GM19240 (cell line): Measurements from ENCODE around the gene CYP24A1.

Source experiments
- DNase-seq: peaks from one replicate; pipeline ENCODE4 v3.0.0; 2011; ENCODE audit warnings: low spot score; ENCODE audit not compliant: insufficient read length

CYP24A1 gene

GRCh38 chr20:54156981-54157835 is 16.6 kb downstream of the CYP24A1 start:
- DNase-seq = no peak

GRCh38 chr20:54156522-54156921 is 17.3 kb downstream of the CYP24A1 start:
- no peak for DNase-seq

GRCh38 chr20:54155736-54156317 is 18.0 kb downstream of the CYP24A1 start:
- DNase-seq = no peak

GRCh38 chr20:54154439-54154838 is 19.3 kb downstream of the CYP24A1 start:
- DNase-seq = no peak

- no peak for DNase-seq
These were observed 19.9 kb downstream of the CYP24A1 start for GRCh38 chr20:54153847-54154246.

GRCh38 chr20:54153041-54153327 is 20.8 kb downstream of the CYP24A1 start:
- no peak for DNase-seq

- no peak for DNase-seq
These were observed 21.4 kb downstream of the CYP24A1 start for GRCh38 chr20:54152227-54153040.

GRCh38 chr20:54151511-54152226 is 22.1 kb downstream of the CYP24A1 start:
- no peak for DNase-seq

- DNase-seq = no peak
These were observed 22.7 kb downstream of the CYP24A1 start for GRCh38 chr20:54151075-54151439.

GRCh38 chr20:54149765-54150264 is 24.0 kb downstream of the CYP24A1 start:
- DNase-seq = no peak

- no peak for DNase-seq
These were observed 24.6 kb downstream of the CYP24A1 start for GRCh38 chr20:54148947-54149764.

- no peak for DNase-seq
These were observed 27.1 kb downstream of the CYP24A1 start for GRCh38 chr20:54146672-54147071.

- no peak for DNase-seq
These were observed 28.9 kb downstream of the CYP24A1 start for GRCh38 chr20:54144847-54145414.

GRCh38 chr20:54140927-54141566 is 32.7 kb downstream of the CYP24A1 start:
- no peak for DNase-seq

- no peak for DNase-seq
These were observed 33.3 kb downstream of the CYP24A1 start for GRCh38 chr20:54140486-54140885.

- DNase-seq = no peak
These were observed 33.7 kb downstream of the CYP24A1 start for GRCh38 chr20:54140067-54140466.

GRCh38 chr20:54139188-54139587 is 34.6 kb downstream of the CYP24A1 start:
- DNase-seq = no peak

GRCh38 chr20:54138427-54138826 is 35.4 kb downstream of the CYP24A1 start:
- no peak for DNase-seq

- DNase-seq = no peak
These were observed 36.7 kb downstream of the CYP24A1 start for GRCh38 chr20:54137115-54137514.
